ENCODE data around the gene METTL15.
"Not testable (repeated sequence)": the region's sequence is repeated elsewhere in the genome, so short reads cannot be mapped to it uniquely, and the experiment has no call there.

The METTL15 gene

GRCh38 chr11:28110821-28111200 is 2.6 kb downstream of the METTL15 start:
- no peak for DNase-seq

DNA sequence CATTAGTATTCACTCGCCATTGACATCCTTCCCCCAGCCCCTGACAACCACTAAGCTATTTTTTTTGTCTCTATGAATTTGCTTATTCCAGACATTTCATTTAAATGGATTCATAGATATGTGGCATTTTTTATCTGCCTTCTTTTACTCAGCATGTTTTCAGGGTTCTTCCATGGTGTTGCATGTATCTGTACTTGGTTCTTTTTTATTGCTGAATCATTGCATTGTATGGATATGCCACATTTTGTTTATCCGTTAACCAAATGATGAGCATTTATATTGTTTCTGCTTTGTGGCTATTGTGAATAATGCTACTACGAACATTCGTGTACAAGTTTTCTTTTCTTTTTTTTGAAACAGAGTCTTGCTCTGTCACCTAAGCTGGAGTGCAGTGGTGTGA is 5.9 kb downstream of the METTL15 start:
- no peak for DNase-seq

DNA sequence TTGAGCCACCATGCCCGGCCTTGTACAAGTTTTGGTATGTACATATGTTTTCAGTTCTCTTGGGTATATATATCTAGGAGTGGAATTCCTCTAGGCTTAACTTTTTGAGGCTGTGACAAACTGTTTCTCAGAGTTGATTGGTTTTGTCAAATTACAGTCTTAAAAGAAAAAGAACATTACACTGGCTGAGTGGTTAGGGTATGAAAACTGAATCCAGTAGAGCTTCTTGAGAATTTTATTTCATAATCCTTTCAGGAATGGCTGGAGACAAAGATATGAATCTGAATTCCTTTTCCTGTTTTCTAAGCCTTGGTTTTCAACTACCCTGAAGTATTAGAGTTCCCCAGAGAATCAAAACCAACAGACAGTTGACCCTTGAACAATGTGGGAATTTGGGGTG is 6.5 kb downstream of the METTL15 start:
- DNase-seq = no peak

DNA sequence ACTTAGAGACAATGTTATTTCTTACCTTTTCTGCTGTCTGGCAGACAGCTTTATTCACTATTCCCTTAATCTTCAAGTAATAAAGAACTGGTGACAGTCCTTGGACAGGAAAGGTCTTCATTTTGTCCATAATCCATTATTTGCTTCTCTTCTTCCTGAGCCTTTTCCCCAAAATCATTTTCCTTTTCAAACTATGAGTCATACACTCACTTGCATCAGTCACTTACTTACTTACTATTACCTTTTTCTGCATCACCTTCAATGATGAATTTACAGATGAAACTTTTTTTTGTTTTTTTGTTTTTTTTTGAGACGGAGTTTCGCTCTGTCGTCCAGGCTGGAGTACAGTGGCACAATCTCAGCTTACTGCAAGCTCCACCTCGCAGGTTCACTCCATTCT is 9.5 kb downstream of the METTL15 start:
- DNase-seq = no peak

DNA sequence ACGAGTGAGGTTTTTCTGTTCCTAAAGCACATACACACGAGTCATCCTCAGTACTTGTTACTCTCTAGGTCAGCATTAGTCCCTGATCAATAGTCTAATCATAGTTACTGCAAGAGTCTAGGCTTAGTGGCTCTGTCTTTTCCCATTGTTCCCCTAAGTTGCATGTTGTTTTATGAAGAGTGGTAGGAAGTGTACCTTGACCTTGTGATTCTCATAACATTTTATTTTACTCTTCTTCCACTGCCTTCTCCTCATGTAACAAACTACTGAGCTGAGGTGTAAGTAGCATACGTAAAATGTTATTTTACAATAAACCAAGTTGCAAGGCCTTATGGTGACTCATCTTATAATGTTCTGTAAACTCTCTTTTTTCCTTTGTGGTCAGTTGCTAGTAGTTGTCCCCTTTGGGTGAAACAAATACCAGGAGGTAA is 15.0 kb downstream of the METTL15 start:
- DNase-seq = no peak

- DNase-seq = no peak
Measured at GRCh38 chr11:28132548-28132947, 24.4 kb downstream of the METTL15 start.

- DNase-seq = no peak
Measured at GRCh38 chr11:28133146-28133545, 25.0 kb downstream of the METTL15 start.

DNA sequence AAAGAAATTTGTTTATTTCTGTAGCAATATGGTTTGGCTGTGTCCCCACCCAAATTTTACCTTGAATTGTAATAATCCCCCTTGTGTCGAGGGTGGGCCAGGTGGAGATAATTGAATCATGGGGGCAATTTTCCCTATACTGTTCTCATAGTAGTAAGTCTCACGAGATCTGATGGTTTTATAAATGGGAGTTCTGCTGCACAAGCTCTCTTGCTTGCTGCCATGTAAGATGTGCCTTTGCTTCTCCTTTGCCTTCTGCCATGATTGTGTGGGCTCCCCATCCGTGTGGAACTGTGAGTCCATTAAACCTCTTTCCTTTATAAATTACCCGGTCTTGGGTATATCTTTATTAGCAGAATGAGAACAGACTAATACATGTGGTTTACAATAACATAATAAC is 28.0 kb downstream of the METTL15 start:
- not testable (repeated sequence) for DNase-seq

DNA sequence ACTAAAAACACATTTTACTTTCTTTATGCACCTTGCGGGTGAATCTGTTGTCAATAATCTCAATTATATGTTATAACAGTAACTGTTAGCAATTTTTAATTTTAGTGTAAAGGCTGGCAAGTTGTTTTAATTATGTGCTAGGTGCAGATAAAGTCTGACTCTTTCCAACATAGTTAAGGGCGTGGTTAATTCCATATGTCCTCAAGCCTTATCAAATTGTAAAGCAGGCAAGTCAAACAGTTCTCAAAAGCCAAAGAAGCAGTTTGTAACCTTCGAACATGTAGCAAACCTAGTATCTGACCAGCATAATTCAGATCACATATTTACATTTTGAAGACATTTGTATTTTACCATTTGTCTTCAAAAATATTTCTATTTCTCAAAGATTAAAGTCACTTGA is 29.2 kb downstream of the METTL15 start:
- no peak for DNase-seq

DNA sequence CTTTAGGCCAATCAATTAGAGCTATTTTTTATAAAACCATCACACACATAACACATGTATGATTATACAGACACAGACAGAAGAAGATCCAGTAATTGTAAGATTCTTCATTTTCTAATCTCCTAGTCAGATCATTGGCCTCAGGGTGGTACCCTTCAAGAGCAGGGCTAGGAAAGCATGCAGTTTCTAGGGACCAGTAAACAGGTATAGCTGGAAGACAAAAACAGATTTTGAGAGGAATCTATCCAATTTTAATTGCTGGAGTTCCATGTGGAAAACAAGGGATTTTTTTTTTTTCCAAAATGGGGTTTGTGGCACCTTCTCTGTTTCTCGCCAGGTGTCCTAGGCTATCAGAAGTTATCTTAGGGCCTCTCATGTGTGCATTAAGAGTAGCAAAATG is 29.6 kb downstream of the METTL15 start:
- DNase-seq = no peak

GRCh38 chr11:28139841-28140415 is 31.7 kb downstream of the METTL15 start:
- DNase-seq = no peak

- no peak for DNase-seq
Measured at GRCh38 chr11:28140689-28141455, 32.7 kb downstream of the METTL15 start.

GRCh38 chr11:28142724-28143123 is 34.5 kb downstream of the METTL15 start:
- no peak for DNase-seq

- no peak for DNase-seq
Measured at GRCh38 chr11:28144808-28145207, 36.6 kb downstream of the METTL15 start.

GRCh38 chr11:28146123-28146751 is 38.0 kb downstream of the METTL15 start:
- no peak for DNase-seq

DNA sequence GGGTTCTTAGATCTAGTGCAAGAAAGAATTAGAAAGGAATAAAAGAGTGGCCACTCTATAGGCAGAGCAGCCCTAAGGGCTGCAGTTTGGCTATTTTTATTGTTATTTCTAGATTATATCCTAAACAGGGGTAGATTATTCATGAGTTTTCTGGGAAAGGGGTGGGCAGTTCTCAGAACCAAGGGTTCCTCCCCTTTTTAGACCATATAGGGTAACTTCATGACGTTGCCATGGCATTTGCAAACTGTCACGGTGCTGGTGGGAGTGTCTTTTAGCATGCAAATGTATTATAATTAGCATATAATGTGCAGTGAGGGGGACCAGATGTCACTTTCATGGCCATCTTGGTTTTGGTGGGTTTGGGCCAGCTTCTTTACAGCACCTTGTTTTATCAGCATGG is 44.6 kb downstream of the METTL15 start:
- no peak for DNase-seq

DNA sequence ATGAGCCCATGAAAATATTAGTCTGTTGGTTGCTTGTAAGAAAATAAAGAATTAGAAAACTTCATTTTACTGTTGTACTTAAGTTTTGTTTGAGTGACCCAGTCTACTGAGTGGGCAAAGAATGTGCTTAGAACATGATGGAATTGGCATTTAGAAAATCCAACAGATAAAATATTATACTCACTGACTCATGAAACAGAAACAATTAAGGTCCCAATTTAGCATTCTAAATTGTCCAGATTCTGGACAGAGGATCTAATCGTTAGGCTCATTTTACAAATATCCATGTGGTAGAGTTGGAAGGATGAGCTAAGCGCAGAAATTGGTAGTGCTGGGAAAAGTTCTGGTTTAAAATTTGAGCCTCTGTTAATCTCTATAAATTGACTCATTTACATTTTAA is 45.4 kb downstream of the METTL15 start:
- no peak for DNase-seq

DNA sequence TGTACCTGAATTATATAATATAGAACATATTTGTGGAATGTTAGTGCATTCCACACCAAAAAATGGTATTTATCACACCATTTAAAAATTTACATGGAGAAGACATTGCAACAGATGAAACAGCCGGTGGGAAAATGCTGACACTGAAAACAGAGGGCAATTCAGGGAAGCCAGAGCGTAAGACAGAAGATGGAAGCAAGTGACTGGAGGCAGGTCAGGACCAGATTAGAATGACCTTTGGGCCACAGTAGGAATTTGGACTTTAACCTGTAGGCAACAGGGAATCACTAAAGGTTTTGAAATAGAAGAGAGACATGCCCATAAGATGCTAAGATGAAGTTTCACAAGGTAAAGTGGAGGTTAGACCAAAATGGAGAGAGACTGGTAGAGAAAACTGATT is 60.5 kb downstream of the METTL15 start:
- no peak for DNase-seq

DNA sequence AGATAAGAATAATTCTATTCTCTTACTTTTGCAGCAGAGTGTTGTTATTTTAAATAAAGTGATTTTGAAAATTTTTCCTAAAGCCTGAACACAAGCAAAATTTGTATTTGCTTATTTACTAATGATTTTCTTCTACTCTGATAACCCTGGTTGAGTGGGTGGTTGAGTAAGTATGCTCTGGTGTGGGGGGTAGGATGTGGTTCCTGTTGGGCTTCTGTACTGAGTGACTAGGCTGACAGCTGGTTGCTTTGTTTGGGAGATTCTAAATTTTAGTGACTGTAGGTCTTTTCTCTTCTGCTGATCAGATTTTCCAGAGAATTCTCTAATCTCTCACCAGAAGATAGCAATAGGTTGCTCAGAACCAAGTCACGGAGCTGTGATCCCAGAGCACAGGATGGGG is 61.6 kb downstream of the METTL15 start:
- DNase-seq = no peak

DNA sequence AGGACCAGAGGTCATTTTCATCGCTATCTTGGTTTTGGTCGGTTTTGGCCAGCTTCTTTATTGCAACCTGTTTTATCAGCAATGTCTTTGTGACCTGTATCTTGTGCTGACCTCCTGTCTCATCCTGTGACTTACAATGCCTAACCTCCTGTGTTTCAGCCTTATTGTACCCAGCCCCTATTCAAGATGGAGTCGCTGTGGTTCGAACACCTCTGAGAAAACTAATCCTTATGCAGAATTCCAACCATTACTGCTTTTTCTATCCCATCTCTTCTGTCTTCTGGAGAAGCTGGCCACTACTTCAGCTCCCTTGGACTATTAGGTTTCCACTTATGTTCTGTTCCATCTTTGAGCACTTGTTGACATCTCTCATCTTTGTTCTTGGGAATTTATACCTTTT is 62.6 kb downstream of the METTL15 start:
- DNase-seq = no peak

DNA sequence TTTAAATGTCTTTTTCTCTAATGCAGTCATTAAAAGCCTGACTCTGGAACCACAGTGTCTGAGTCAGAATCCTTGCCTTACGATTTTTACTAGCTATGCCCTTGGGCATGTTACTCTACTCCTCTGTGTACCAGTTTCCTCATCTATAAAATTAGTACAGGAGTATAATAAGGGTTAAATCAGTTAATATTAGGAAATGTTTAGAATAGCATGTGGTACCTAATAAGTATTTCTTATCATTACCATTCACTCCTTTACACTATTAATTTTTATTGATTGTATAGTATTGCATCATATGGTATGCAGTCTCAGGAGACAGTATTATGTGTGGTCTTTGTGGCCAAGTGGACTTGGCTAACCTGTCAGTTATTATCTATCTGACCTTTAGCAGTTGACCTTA is 68.2 kb downstream of the METTL15 start:
- no peak for DNase-seq

GRCh38 chr11:28195449-28195848 is 87.3 kb downstream of the METTL15 start:
- DNase-seq = no peak

- DNase-seq = no peak
Measured at GRCh38 chr11:28209906-28210305, 101.7 kb downstream of the METTL15 start.

- not testable (repeated sequence) for DNase-seq
Measured at GRCh38 chr11:28222063-28222462, 113.9 kb downstream of the METTL15 start.
